Measurements from ENCODE around the gene GREB1.

GREB1 gene

GRCh38 chr2:11615209-11615608 lies 81.4 kb downstream of the GREB1 start:
- no peak for DNase-seq

GRCh38 chr2:11616097-11616687 lies 82.3 kb downstream of the GREB1 start:
- DNase-seq, result no peak

- no peak for DNase-seq
Measured at GRCh38 chr2:11616851-11617415, 83.1 kb downstream of the GREB1 start.

- DNase-seq, result no peak
Measured at GRCh38 chr2:11617527-11617926, 83.7 kb downstream of the GREB1 start.

DNA sequence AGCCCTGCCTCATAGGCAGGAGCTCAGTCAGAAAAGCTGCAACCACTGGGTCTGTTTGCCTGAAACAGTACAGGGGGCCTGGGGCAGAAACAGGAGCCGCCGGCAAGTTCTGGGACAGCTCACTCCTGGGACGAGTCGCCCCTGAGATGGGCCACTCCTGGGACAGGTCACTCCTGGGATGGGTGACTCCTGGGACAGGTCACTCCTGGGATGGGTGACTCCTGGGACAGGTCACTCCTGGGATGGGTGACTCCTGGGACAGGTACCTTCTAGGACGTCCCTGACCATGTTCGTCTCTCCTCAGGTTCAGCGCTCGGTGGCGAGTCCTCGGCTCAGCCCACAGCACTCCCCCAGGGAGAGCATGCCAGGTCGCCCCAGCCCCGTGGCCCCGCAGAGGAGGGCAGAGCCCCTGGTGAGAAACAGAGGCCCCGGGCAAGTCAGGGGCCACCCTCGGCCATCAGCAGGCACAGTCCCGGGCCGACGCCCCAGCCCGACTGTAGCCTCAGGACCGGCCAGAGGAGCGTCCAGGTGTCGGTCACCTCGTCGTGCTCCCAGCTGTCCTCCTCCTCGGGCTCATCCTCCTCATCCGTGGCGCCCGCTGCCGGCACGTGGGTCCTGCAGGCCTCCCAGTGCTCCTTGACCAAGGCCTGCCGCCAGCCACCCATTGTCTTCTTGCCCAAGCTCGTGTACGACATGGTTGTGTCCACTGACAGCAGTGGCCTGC lies 84.3 kb downstream of the GREB1 start:
- no peak for DNase-seq

GRCh38 chr2:11618708-11619062 lies 84.8 kb downstream of the GREB1 start:
- DNase-seq, result no peak

- no peak for DNase-seq
Measured at GRCh38 chr2:11621410-11621809, 87.6 kb downstream of the GREB1 start.

- no peak for DNase-seq
Measured at GRCh38 chr2:11622611-11623010, 88.8 kb downstream of the GREB1 start.

- DNase-seq, result no peak
Measured at GRCh38 chr2:11624893-11625292, 91.0 kb downstream of the GREB1 start.

DNA sequence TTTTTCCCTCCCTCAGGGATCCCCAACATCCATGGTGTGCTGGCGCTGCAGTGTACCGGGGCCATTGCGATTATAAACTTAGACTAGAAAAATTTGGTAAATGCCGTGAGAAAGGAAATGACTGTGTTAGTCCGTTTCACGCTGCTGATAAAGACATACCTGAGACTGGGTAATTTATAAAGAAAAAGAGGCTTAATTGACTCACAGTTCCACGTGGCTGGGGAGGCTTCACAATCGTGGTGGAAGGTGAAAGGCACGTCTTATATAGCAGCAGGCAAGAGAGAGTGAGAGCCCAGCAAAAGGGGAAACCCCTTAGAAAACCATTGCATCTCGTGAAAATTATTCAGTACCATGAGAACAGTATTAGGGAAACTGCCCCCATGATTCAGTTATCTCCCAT lies 91.8 kb downstream of the GREB1 start:
- DNase-seq, result no peak

- no peak for DNase-seq
Measured at GRCh38 chr2:11628675-11629074, 94.8 kb downstream of the GREB1 start.

DNA sequence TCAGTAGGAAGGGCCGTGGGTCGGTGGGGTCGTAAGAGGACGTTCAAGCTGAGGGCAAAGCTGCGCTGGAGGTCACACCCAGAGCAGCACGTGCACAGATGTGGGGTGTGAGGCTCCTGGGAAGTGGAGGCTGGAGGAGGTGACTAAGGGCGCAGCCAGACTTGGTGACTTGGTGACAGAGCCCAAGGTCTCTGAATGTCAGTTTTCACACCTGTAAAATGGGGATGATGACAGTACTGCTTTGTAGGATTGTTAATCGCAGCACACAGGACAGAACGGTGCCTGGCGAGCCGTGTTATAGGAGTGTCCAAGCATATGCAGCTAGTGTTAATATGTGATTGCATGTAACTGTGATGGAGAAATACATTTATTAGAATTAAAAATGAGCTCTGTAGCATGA lies 95.4 kb downstream of the GREB1 start:
- no peak for DNase-seq

GRCh38 chr2:11629851-11630250 lies 96.0 kb downstream of the GREB1 start:
- DNase-seq, result no peak

DNA sequence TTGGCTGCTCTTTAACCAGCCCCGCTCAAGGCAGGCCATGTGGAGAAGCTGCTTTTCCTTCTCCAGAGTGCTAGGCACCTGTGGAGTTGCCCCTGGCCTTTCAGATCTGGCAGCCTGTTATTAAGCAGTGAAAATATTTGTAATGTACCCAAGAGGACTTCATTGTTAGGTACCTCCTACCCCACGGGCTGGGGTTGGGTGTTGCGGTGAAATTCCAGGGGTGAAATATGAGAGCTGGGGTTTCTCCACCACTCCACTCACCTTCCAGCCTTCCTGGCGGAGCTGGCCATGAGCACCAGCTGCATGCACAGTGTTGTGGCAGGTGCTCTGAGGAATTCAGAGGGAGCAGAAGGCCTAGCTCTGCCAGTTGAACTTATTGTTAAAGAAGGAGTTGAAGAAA lies 97.0 kb downstream of the GREB1 start:
- no peak for DNase-seq

- DNase-seq, result no peak
Measured at GRCh38 chr2:11631462-11631861, 97.6 kb downstream of the GREB1 start.

DNA sequence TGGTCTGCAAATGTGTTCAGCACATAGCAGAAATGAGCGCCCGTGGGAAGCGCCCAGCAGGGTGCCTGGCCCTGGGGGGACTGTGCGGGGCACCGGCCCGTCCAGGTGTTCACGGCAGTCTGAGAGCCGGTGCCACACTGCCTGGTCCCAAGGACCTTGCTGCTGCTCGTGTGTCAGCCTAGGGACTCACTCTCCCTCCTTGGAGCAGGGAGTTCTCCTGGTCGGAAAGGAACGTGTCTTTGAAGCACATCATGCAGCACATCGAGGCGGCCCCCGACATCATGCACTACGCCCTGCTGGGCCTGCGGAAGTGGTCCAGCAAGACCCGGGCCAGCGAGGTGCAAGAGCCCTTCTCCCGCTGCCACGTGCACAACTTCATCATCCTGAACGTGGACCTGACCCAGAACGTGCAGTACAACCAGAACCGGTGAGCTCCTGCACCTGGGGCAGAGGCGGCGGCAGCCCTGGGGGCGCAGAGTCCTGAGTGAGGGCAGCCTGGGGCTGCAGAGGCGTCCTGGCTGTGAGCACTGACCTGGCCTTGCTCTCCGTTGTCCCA lies 100.2 kb downstream of the GREB1 start:
- no peak for DNase-seq

- DNase-seq, result no peak
Measured at GRCh38 chr2:11634584-11634983, 100.7 kb downstream of the GREB1 start.

GRCh38 chr2:11635141-11635540 lies 101.3 kb downstream of the GREB1 start:
- DNase-seq, result no peak

DNA sequence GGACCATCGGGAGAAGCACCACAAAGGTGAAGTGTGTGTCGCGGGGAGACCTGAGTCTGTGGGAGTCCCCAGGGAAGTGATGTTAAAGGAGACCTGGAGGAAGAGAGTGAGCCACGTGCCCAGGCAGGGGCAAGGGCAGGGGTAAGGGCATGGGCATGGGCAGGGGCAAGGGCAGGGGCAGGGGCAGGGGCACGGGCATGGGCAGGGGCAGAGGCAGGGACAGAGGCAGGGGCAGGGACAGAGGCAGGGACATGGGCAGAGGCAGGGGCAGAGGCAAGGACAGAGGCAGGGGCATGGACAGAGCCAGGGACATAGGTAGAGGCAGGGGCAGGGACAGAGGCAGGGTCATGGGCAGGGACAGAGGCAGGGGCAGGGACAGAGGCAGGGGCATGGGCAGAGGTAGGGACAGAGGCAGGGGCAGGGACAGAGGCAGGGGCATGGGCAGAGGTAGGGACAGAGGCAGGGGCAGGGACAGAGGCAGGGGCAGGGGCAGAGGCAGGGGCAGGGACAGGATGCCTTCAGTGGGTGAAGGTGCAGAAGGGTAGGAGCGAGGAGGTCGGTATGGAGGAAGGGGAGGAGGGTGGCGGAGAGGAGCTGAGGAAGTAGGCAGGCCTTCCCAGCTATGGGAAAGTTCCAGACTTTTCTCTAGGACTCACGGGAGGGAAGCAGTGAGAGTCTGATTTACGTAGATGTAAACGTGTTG lies 102.9 kb downstream of the GREB1 start:
- DNase-seq, result no peak

GRCh38 chr2:11637546-11637945 lies 103.7 kb downstream of the GREB1 start:
- no peak for DNase-seq

DNA sequence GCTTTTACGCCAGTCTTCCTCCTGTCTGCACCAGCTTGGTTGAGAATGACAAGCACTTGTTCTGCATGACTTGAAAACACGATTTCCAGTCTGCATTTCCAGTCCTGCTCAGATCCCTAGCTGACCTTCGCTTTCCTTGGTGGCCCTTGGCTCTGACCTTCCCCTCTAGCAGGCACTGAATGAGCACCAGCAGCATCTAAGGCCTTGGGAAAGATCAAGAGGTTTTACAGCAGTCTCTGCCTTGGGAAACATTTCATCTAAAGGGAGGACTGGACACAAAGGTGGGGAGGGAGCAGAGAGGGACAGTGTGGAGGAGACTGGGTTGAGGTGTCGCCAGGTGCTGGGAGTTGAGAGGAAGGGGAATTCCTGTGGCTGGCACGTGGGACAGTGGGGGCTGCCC lies 105.7 kb downstream of the GREB1 start:
- DNase-seq, result no peak

- no peak for DNase-seq
Measured at GRCh38 chr2:11640132-11640531, 106.3 kb downstream of the GREB1 start.

GRCh38 chr2:11642972-11643371 lies 109.1 kb downstream of the GREB1 start:
- DNase-seq, result no peak

DNA sequence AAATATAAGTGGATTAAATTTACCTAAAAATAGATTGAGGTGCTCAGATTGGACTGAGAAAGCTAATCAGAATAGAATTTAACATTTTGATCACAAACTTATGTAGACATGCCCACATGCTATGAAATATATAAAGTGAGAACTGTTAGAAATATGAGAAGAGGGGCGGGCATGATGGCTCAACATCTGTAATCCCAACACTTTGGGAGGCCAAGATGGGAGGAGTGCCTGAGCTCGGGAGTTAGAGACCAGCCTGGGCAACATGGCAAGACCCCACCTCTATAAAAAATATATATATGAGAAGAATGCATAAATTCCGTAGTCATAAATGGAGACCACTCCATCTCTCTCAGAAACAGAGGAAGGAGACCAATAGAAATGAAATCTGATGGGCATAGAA lies 110.4 kb downstream of the GREB1 start:
- DNase-seq, result no peak
